KOPT-K1 (cell line): ENCODE data around the gene NDUFS1.

ENCODE experiments used
- H3K27ac ChIP-seq: fragments of 200-600 bp; sonication (generic); 2 replicates; pipeline ENCODE4 v1.5.1; 2016; ENCODE audit warnings: antibody characterized with exemption, mild to moderate bottlenecking, low read depth, low read length; ENCODE audit not compliant: poor library complexity, severe bottlenecking
- H3K36me3 ChIP-seq: fragments of 200-600 bp; sonication (generic); 2 replicates; pipeline ENCODE4 v1.5.1; 2017; ENCODE audit warnings: antibody characterized with exemption, mild to moderate bottlenecking, low read length, moderate library complexity; ENCODE audit not compliant: insufficient read depth
- H3K9me3 ChIP-seq: fragments of 200-600 bp; sonication (generic); 2 replicates; pipeline ENCODE4 v1.5.1; 2017; ENCODE audit warnings: antibody characterized with exemption, low read length, mild to moderate bottlenecking; ENCODE audit not compliant: insufficient read depth, poor library complexity, severe bottlenecking

NDUFS1 gene

DNA sequence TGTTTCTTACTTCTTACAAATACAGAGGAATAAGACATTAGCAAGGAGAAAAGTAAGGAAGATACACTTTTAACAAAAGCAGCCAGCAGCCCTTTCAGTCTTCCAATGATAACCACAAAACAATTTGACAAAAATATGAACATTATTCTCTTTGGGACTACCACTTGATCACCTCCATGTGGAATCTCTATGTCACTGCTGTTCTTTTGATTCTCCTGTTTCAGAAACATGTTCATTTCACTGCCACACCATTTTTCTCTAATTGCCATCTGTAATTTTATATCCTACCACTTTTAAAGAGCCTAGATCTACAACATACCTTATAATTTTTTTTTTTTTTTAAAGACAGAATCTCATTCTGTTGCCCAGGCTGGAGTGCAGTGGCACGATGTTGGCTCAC lies 84.1 kb downstream of the NDUFS1 start:
- Histone ChIP-seq H3K9me3 (no peaks in the 10 kb centered on the region), H3K36me3 (peaks cover 4% of the 10 kb centered on the region; the same call in 1 of the 2 replicates), H3K27ac (no peak overlapping the region)

DNA sequence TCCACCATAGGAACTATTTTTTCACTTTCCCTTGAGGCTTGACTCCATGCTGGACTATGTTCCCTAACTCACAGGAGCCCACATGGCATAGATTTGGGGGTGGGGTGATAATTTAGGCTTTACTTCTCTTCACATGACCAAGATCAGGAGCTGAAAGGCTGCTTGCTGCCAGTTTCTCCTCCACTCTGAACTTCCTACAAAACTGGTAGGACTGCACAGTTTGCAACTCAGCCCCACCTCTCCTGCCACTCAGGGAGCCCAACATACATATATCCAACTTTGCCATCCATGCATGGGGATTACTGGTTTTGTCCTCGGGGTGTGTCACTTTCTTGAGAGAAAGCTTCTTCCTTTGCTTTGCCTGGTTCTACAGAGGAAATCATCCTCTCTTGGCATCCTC lies 87.4 kb downstream of the NDUFS1 start:
- Histone ChIP-seq H3K27ac (no peak overlapping the region), H3K9me3 (no peaks in the 10 kb centered on the region), H3K36me3 (peaks cover 4% of the 10 kb centered on the region; the same call in 1 of the 2 replicates)

DNA sequence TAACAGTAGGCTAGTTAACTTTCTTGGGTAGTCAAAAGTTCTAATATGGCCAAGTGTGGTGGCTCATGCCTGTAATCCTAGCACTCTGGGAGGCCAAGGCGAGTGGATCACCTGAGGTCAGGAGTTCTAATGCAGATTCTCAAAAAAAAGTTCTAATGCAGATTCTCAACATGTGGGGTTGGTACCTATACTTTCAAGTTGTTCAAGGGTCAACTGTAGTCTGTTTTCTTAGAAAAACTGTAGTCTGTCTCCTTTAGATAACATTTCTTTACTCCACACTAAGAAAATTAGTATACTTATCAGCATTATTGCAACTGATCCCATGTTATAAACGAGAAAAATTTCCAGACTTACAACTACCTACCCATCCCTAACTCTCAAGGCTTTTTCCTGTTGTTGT lies 89.8 kb downstream of the NDUFS1 start:
- Histone ChIP-seq H3K9me3 (no peaks in the 10 kb centered on the region), H3K36me3 (peaks cover 4% of the 10 kb centered on the region; the same call in 1 of the 2 replicates), H3K27ac (no peak overlapping the region)

DNA sequence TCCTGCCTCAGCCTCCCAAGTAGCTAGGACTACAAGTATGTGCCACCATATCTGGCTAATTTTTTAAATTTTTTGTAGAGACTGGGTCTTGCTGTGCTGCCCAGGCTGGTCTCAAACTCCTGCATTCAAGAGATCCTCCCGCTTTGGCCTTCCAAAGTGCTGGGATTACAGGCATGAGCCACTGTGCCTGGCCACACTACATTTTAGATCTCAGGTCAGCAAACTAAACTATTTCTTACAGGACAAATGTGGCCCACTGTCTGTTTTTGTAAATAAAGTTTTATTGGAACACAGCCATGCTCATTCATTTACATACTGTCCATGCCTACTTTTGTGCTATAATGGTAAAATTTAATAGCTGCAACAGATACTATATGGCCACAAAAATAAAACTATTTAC lies 91.0 kb downstream of the NDUFS1 start:
- peaks cover 3% of the 10 kb centered on the region; the same call in 1 of the 2 replicates for H3K36me3 ChIP-seq
- no peak overlapping the region for H3K27ac ChIP-seq
- H3K9me3 ChIP-seq, result no peaks in the 10 kb centered on the region
